GM12873 (cell line): Measurements from ENCODE around the gene KRT13.

Source experiments
- CTCF ChIP-seq: IDR thresholded peaks from 2 replicates; pipeline ENCODE4 v1.5.1; 2012; ENCODE audit warnings: low read depth, mild to moderate bottlenecking, moderate library complexity, low read length, control low read depth; ENCODE audit not compliant: insufficient read depth; ENCODE audit errors: missing control alignments

The KRT13 gene

GRCh38 chr17:41505809-41506767, 676 bp upstream of the KRT13 start:
- TF ChIP-seq CTCF, result no peak

GRCh38 chr17:41504246-41504977, 1.0 kb downstream of the KRT13 start:
- TF ChIP-seq CTCF, result no peak

GRCh38 chr17:41503202-41503601, 2.2 kb downstream of the KRT13 start:
- TF ChIP-seq CTCF, result no peak

GRCh38 chr17:41500131-41500911, 5.1 kb downstream of the KRT13 start:
- TF ChIP-seq CTCF, result no peak

- no peak for TF ChIP-seq CTCF
Measured at GRCh38 chr17:41499714-41500113, 5.7 kb downstream of the KRT13 start.

GRCh38 chr17:41498276-41498675, 7.1 kb downstream of the KRT13 start:
- no peak for TF ChIP-seq CTCF
